HG03064 (cell line): ENCODE results near the gene THG1L.
A peak's percentile ranks its signal among the peaks of the same experiment; 100 is the strongest.
"Not testable (repeated sequence)": the region's sequence is repeated elsewhere in the genome, so short reads cannot be mapped to it uniquely, and the experiment has no call there.

ENCODE experiments used
- ATAC-seq: cut with Tn5 transposase; IDR thresholded peaks from one replicate; pipeline ENCODE4 v1.9.1; 2021; ENCODE audit warnings: low read depth; ENCODE audit not compliant: unreplicated experiment

THG1L gene

GRCh38 chr5:157731272-157732129 is at the start of gene THG1L:
TSS of gene THG1L (plus strand) at chr5:157731420. CDS start at chr5:157731441, 21 bp downstream.
- ATAC-seq: peak; percentile 94

DNA sequence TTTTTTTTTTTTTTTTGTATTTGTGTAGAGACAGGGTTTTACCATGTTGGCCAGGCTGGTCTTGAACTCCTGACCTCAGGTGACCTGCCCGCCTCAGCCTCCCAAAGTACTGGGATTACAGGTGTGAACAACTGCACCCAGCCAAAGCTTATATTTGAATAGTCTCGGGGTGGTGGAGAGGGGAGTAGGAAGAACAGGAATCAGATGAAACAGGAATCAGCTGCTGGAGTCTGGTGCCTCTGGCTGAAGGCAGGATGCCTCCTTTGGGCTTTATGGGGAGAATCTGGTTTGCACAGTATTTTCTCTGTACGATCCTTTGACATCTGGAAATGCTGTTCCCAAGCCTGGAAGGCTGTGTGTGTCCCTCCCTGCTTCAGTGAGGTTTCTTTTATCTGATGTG is 49.0 kb upstream of the THG1L start:
- ATAC-seq: no peak

- not testable (repeated sequence) for ATAC-seq
These were observed 44.7 kb upstream of the THG1L start for GRCh38 chr5:157686276-157687197.

DNA sequence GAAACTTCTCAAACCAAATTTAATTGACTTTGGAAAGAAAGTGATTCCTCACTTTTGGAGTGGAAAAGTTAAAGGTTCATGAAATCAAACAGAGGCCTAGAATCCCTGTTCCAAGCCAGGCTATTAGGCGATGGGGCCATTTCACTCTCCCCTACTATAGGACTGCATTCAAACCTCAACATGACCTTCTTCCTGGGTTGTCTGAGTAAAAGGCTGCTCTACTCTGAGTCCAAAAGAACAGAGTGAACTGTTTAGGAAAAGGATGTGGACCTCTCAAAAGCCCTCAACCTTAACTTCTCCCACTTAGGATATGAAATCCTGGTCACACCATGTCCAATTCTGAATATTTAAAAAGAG is 44.0 kb upstream of the THG1L start:
- no peak for ATAC-seq

GRCh38 chr5:157689942-157690689 is 41.1 kb upstream of the THG1L start:
- ATAC-seq: no peak

GRCh38 chr5:157690690-157691433 is 40.4 kb upstream of the THG1L start:
- ATAC-seq: no peak

DNA sequence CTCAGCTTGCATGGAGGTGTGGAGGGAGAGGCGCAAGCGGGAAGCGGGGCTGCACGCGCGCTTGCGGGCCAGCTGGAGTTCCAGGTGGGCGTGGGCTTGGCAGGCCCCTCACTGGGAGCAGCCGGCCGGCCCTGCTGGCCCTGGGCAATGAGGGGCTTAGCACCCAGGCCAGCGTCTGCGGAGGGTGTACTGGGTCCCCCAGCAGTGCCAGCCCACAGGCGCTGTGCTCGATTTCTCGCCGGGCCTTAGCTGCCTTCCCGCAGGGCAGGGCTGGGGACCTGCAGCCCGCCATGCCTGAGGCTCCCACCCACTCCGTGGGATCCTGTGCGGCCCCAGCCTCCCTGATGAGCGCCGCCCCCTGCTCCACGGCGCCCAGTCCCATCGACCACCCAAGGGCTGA is 37.4 kb upstream of the THG1L start:
- ATAC-seq: not testable (repeated sequence)

DNA sequence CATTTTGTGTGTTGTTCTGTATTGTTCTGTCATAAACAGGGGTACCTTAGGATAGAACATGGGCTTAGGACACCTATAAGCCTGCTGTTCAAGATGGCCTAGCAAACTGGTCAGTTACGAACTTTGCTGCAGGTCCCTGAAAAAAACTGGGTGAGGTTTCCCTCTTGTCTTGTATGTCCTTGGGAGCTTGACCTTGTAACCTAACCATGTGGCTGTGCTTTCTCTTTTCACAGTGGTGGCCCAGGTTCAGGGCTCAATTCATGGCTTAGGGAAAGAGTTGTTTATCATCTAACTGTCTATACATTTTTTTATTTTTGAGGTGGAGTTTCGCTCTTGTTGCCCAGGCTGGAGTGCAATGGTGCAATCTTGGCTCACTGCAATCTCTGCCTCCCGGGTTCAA is 35.1 kb upstream of the THG1L start:
- ATAC-seq: not testable (repeated sequence)

DNA sequence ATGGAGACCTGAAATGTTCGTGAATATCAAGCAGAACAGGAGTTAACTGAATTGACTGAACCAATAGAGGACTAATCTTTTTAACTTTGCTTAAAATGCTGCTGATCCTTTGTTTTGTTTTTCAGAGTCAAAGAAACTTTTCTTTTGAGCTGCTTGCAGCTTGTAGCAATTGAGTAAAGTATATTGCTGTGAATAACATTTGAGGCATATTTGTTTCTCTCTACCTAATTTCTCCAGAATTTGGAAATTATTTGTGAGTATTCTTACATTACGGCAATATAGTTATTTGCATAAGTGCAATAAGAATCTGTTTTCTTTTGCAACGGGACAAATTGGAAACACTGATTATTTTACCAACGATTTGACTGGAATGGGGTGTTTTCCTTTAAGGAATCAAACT is 32.5 kb upstream of the THG1L start:
- not testable (repeated sequence) for ATAC-seq

GRCh38 chr5:157703736-157704135 is 27.5 kb upstream of the THG1L start:
- no peak for ATAC-seq

GRCh38 chr5:157708866-157709265 is 22.4 kb upstream of the THG1L start:
- no peak for ATAC-seq

- ATAC-seq: no peak
These were observed 21.9 kb upstream of the THG1L start for GRCh38 chr5:157709346-157709745.

DNA sequence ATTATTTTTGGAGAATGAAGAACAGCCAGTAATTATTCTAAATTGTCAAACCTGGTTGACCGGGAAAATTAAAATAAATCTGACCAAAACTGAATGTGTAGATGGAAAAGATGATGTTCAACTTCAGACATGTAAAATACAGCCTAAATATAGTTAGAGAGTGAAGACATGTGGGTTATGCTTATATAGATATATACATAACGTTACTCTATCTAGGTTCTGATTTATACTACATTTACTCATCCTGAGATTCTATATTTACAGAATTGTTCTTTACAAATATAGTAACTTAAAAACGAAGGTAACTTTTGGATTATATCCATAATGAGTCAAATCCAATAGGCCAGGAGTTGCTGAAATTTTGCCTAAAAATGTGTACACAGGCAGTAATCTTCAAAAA is 20.8 kb upstream of the THG1L start:
- no peak for ATAC-seq

DNA sequence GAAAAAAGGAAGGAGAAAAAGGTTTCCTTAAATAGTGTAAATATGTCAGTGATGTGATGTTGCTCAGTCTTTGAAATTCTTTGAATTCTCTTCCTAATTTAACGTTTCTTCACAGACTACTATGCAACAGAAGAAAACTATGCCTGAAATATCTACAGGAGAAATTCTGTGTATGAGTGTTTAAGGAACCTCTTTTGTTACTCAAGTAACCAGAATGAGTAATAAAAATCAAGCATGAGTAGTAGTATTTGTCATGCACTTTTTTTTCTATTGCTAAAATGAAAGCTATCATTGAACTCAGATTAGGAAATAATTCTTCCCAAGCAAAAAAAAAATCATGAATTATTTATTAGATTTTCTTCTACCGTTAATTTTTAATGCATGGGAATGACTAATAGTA is 20.3 kb upstream of the THG1L start:
- ATAC-seq: no peak

DNA sequence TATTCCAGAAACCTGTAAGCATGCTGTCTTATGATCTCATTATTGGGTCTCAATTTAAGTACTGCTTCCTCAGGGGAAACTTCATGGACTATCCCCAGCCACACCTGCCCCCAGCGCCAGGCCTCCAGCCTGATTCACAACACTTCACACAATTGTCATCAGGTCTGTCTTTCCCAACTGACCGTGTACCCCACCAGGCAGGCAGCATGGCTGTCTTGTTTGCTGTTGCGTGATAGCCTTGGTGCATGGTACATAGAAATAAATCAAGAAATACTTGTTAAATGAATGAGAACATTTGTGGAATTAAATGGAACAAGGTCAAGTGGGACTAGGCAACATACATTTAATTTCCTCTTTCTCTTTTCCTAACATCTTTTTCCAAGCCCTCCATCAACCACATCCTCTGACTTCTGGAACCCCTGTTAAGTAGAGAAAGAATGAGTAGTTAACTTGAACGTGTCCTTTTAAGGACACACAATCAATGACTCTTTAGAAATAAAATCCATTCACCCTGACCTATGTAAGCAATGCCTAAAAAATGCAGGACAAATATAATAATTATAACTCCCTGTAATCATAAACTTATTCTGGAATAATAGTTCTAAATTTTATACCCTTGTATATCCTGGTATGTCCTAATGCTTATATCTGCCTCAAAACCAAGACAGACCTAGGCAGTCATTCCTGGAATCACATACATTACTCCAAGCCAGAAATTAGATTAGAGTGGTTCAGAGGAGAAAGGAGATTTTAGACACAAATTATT is 17.2 kb upstream of the THG1L start:
- no peak for ATAC-seq

GRCh38 chr5:157714596-157714864 is 16.7 kb upstream of the THG1L start:
- ATAC-seq: no peak

DNA sequence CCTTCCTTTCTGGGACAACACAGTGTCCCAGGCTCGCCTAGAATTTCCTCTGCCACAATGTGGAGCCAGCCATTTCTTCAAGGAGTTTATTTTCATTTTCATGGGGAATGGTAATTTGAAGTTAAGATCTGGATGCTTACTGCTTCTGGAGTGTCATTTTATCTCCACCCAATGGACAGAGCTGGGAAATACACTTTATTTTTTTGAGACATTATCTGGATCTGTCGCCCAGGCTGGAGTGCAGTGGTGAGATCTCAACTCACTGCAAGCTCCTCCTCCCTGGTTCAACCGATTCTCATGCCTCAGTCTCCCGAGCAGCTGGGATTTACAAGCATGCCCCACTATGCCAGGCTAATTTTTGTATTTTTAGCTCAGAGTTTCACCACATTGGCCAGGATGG is 12.7 kb upstream of the THG1L start:
- ATAC-seq: no peak

GRCh38 chr5:157719245-157719644 is 12.0 kb upstream of the THG1L start:
- no peak for ATAC-seq

- no peak for ATAC-seq
These were observed 10.1 kb upstream of the THG1L start for GRCh38 chr5:157721159-157721558.

GRCh38 chr5:157722895-157723294 is 8.3 kb upstream of the THG1L start:
- not testable (repeated sequence) for ATAC-seq
